NT2/D1 (cell line): Measurements from ENCODE around the gene OGFR.

ENCODE experiments used
- DNase-seq: peaks from one replicate; pipeline ENCODE4 v3.0.0-alpha.2; 2011; ENCODE audit warnings: low read depth, low spot score
- H3K27me3 ChIP-seq: 2 replicates; pipeline ENCODE4 v1.6.0; 2011; ENCODE audit warnings: mild to moderate bottlenecking; ENCODE audit not compliant: insufficient read length, insufficient read depth
- H3K36me3 ChIP-seq: 2 replicates; pipeline ENCODE4 v1.6.1; 2011; ENCODE audit warnings: mild to moderate bottlenecking, low read length, mixed read lengths; ENCODE audit not compliant: insufficient read depth, insufficient read length
- H3K4me1 ChIP-seq: 2 replicates; pipeline ENCODE4 v1.5.1; 2011; ENCODE audit not compliant: insufficient read depth, insufficient read length
- H3K4me3 ChIP-seq: 2 replicates; pipeline ENCODE4 v1.5.1; 2011; ENCODE audit warnings: low read depth; ENCODE audit not compliant: insufficient read length
- H3K9ac ChIP-seq: 2 replicates; pipeline ENCODE4 v1.6.0; 2011; ENCODE audit warnings: low read depth; ENCODE audit not compliant: insufficient read length
- H3K9me3 ChIP-seq: 2 replicates; pipeline ENCODE4 v1.5.1; 2011; ENCODE audit warnings: mild to moderate bottlenecking, low read length; ENCODE audit not compliant: insufficient read depth
- SUZ12 ChIP-seq: IDR thresholded peaks from 2 replicates; pipeline ENCODE4 v1.6.1; 2011; ENCODE audit not compliant: insufficient read length, insufficient read depth; ENCODE audit errors: extremely low read depth
- YY1 ChIP-seq: IDR thresholded peaks from 2 replicates; pipeline ENCODE4 v1.6.1; 2011; ENCODE audit not compliant: insufficient read length, insufficient read depth
- ZNF274 ChIP-seq: IDR thresholded peaks from 2 replicates; pipeline ENCODE4 v1.6.1; 2011; ENCODE audit warnings: mild to moderate bottlenecking, low read depth, low read length

OGFR gene

DNA sequence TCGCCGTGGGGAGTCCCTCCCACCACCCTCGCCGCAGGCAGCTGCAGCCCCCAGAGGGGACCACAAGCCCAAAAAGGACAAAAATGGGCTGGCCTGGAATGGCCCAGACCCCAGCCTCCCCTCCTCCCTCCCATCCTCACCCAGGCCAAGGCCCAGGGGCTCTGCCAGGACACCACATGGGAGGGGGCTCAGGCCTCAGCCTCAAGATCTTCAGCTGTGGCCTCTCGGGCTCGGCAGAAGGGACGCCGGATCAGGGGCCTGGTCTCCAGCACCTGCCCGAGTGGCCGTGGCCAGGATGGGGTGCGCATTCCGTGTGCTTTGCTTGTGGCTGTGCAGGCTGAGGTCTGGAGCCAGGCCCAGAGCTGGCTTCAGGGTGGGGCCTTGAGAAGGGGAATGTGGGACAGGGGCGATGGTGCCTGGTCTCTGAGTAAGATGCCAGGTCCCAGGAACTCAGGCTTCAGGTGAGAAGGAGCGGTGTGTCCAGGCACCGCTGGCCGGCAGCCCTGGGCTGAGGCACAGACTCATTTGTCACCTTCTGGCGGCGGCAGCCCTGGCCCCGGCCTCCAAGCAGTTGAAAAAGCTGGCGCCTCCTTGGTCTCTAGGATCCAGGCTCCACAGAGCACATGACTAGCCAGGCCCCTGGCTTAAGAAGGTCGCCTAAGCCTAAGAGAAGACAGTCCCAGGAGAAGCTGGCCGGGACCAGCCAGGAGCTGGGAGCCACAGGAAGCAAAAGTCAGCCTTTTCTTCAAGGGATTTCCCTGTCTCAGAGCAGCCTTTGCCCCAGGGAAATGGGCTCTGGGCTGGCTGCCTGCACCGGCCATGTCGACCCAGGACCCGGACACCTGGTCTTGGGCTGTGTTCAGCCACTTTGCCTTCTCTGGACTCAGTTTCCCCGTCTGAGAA, 43.5 kb upstream of the OGFR start:
- H3K27me3 ChIP-seq = peaks cover 3% of the 10 kb centered on the region
- no peak overlapping the region for H3K4me3 ChIP-seq
- TF ChIP-seq YY1 (no peak), SUZ12 (no peak), ZNF274 (no peak)
- peak overlapping the region; percentile 24 for H3K9ac ChIP-seq
- peaks cover 17% of the 10 kb centered on the region for H3K4me1 ChIP-seq
- DNase-seq = no peak
- no peaks in the 10 kb centered on the region for H3K9me3 ChIP-seq
- H3K36me3 ChIP-seq = no peaks in the 10 kb centered on the region

DNA sequence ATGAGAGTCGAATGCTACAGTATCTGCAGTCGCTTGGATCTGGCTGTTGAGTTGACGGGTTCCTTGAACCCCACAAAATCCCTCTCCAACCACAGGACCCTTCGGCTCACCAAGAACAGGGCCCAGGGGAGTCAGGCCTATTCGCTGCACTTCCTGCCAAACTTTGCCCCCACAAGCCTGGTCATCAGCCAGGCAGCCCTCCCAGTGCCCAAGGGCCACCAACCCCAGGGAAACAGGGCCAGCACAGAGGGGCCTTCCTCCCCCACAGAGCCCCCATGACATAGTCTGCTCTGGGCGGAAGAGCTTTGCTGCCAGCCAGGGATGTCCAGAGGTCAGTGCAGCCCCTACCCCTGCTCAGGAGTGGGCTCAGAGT, 42.9 kb upstream of the OGFR start:
- no peak overlapping the region for H3K9ac ChIP-seq
- peaks cover 17% of the 10 kb centered on the region for H3K4me1 ChIP-seq
- TF ChIP-seq YY1 = no peak
- no peak for TF ChIP-seq ZNF274
- no peak for TF ChIP-seq SUZ12
- DNase-seq = no peak
- H3K4me3 ChIP-seq = no peak overlapping the region
- no peaks in the 10 kb centered on the region for H3K36me3 ChIP-seq
- no peaks in the 10 kb centered on the region for H3K9me3 ChIP-seq
- peaks cover 3% of the 10 kb centered on the region for H3K27me3 ChIP-seq

DNA sequence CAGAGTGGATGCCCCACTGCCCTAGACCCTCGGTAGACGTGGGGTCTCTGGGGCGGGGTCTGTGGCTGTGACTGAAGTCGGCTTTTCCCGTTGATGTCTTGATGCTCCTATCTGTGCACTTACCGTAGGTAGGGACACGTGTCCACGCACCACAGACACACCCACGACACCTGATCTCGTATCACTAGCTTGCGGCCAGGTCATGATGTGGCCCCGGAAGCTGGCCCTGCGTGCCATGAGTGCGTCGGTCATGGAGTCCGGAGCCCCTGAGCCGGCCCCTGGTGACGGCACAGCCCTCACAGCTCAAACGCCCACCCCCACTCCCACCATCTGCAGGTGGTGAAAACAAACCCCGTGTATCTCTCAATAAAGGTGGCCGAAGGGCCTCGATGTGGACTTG, 42.3 kb upstream of the OGFR start:
- peaks cover 3% of the 10 kb centered on the region for H3K27me3 ChIP-seq
- peaks cover 17% of the 10 kb centered on the region for H3K4me1 ChIP-seq
- no peak overlapping the region for H3K9ac ChIP-seq
- no peaks in the 10 kb centered on the region for H3K9me3 ChIP-seq
- DNase-seq = no peak
- no peaks in the 10 kb centered on the region for H3K36me3 ChIP-seq
- TF ChIP-seq YY1 (no peak), ZNF274 (no peak), SUZ12 (no peak)
- H3K4me3 ChIP-seq = no peak overlapping the region

DNA sequence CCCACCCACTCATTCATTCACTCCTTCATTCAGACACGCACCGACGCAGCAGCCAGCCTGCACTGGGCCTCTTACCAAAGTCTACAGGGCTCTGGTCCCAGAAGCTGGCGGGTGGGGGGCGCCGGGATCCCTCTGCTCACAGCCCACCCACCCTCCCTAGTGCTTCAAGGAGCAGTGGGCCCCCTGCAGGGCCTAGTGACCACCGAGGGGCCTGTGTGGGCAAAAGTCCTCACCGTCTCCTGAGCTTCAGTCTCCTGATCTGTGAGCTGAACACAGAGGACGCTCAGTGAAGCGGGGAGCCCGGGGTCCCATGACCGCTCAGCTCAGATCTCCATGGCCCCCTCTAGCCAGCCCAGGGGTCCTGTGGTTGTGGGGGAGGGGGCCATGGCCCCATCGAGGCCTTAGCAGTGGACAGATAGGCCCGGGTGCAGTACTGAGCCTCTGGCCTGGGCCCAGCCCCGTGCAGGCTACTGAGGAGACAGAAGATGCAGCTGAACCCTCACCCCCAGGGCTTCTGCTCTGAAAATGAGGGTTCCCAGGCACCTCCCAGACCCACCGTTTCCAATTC, 41.8 kb upstream of the OGFR start:
- DNase-seq = no peak
- TF ChIP-seq YY1 = no peak
- TF ChIP-seq SUZ12 = no peak
- TF ChIP-seq ZNF274 = no peak
- no peaks in the 10 kb centered on the region for H3K36me3 ChIP-seq

DNA sequence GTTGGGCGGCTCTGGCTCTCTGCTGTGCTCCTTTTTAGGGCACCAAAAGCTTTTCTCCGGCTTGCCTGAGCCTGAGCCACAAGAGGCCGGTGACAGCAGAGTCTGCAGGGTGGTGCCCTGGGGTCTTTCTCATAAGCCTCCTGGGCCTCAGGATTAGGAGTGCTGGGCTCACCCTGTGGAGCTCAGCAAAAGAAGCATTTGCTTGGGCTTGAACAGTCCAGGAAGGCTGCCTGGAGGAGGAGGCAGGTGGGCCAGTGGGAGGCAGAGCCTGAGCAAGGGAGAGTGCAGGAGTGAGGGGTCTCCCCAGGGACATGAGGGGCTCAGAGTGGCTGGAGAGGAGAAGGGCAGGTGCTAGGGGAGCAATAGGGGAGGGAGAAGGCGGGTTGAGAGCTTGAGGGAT, 41.2 kb upstream of the OGFR start:
- H3K27me3 ChIP-seq = no peaks in the 10 kb centered on the region
- H3K36me3 ChIP-seq = no peaks in the 10 kb centered on the region
- DNase-seq = no peak
- TF ChIP-seq ZNF274 (no peak), SUZ12 (no peak), YY1 (no peak)
- H3K4me3 ChIP-seq = no peak overlapping the region
- H3K4me1 ChIP-seq = peaks cover 17% of the 10 kb centered on the region
- no peaks in the 10 kb centered on the region for H3K9me3 ChIP-seq
- H3K9ac ChIP-seq = no peak overlapping the region

More for the DNA sequence above, 41.8 kb upstream of the OGFR start:
- H3K27me3 ChIP-seq = no peaks in the 10 kb centered on the region
- no peak overlapping the region for H3K4me3 ChIP-seq
- H3K9ac ChIP-seq = no peak overlapping the region
- H3K4me1 ChIP-seq = peaks cover 17% of the 10 kb centered on the region
- no peaks in the 10 kb centered on the region for H3K9me3 ChIP-seq

DNA sequence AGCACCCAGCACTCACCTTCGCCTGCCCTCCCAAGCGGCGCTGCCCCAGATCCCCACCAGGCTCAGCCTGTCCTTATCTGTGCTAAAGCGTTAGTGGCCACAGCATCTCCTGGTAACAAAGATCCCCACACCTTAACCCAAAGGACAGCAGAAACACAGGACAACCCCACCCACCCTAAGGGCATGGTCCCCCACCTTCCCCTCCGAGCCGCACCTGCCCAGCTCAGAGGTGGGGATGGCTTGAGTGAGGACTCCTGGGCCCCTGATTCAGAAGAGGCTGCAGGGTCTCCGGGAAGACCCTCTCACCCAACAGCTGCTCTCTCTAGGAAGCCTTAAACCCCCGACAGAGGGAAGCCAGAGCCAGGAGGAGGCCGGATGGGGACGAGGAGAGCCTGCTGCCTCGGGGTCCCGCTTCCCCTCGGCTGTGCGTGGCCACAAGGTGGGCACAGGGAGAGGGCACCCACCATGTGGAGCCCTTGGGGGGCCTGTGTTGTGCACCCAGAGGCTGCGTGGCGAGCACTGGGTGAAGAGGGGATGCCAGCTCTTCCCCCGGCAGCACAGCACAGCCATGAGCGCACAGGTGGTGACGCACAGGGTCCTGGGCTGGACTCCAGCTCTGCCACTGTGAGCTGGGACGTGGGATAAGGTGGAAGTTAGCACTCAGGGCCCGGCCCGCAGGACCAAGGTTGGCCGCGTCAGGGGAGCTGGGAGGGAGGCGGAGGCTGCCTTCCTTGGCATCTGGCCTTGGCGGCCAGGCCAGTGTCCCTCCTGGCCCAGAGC, 40.3 kb upstream of the OGFR start:
- Histone ChIP-seq H3K4me1 (peaks cover 18% of the 10 kb centered on the region), H3K27me3 (no peaks in the 10 kb centered on the region), H3K36me3 (no peaks in the 10 kb centered on the region), H3K9me3 (no peaks in the 10 kb centered on the region), H3K4me3 (no peak overlapping the region), H3K9ac (no peak overlapping the region)
- no peak for DNase-seq
- TF ChIP-seq ZNF274 (no peak), SUZ12 (no peak), YY1 (no peak)

DNA sequence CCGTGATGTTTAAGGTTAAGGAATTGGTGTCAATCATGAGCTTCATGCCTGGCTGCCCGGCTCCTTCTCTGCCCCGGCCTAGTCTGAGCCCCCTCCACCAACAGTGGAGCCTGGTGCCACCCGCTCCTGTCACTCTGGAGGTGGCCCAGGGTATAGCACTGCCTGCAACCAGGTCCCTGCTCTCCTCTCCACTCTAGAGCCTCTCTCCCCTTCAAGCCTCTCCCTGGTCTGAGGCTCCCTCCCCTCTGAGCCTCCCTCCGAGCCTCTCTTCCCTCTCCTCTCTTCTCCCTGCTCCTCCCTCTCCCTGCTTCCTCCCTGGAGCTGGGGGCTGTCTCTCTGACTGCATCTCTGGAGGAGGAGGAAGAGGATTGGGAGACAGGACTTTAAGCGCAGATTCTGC, 39.6 kb upstream of the OGFR start:
- Histone ChIP-seq H3K4me1 (peaks cover 14% of the 10 kb centered on the region), H3K27me3 (no peaks in the 10 kb centered on the region), H3K9ac (no peak overlapping the region), H3K9me3 (no peaks in the 10 kb centered on the region), H3K4me3 (no peak overlapping the region), H3K36me3 (no peaks in the 10 kb centered on the region)
- no peak for TF ChIP-seq ZNF274
- no peak for TF ChIP-seq YY1
- TF ChIP-seq SUZ12 = no peak
- DNase-seq = no peak
